WERI-Rb-1 (cell line): ENCODE data around the gene OR2H2.

Experiments used
- DNase-seq: peaks from one replicate; pipeline ENCODE4 v3.0.0-alpha.2; 2020
- H3K27ac ChIP-seq: fragments of 250-450 bp; sonication (Bioruptor Pico); 2 replicates; pipeline ENCODE4 v1.5.1; 2020; ENCODE audit warnings: mild to moderate bottlenecking, moderate library complexity
- H3K27me3 ChIP-seq: fragments of 250-450 bp; sonication (Bioruptor Pico); 2 replicates; pipeline ENCODE4 v1.5.1; 2021; ENCODE audit warnings: mild to moderate bottlenecking, low read depth, moderate library complexity; ENCODE audit not compliant: insufficient read depth, severe bottlenecking
- H3K36me3 ChIP-seq: fragments of 250-450 bp; sonication (Bioruptor Pico); 2 replicates; pipeline ENCODE4 v1.5.1; 2020; ENCODE audit warnings: mild to moderate bottlenecking, moderate library complexity
- H3K4me3 ChIP-seq: 2 replicates; pipeline ENCODE4 v1.5.1; 2011; ENCODE audit warnings: low read depth, mild to moderate bottlenecking, control low read depth, low read length
- H3K9me3 ChIP-seq: fragments of 250-450 bp; sonication (Bioruptor Pico); 2 replicates; pipeline ENCODE4 v1.5.1; 2021; ENCODE audit warnings: mild to moderate bottlenecking, moderate library complexity; ENCODE audit not compliant: severe bottlenecking
- TF ChIP-seq, protein P1 (sequence below): IDR thresholded peaks from 2 replicates; pipeline ENCODE4 v1.5.1; 2011; ENCODE audit warnings: low read depth, mild to moderate bottlenecking, control low read depth, inconsistent platforms, low read length

Gene OR2H2

GRCh38 chr6:29554764-29555163, 30.2 kb upstream of the OR2H2 start:
- Histone ChIP-seq H3K9me3 (peaks cover 25% of the 10 kb centered on the region), H3K27ac (no peak overlapping the region), H3K27me3 (peaks cover 99% of the 10 kb centered on the region), H3K4me3 (no peak overlapping the region), H3K36me3 (no peaks in the 10 kb centered on the region)
- DNase-seq: no peak
- TF ChIP-seq, protein P1, sequence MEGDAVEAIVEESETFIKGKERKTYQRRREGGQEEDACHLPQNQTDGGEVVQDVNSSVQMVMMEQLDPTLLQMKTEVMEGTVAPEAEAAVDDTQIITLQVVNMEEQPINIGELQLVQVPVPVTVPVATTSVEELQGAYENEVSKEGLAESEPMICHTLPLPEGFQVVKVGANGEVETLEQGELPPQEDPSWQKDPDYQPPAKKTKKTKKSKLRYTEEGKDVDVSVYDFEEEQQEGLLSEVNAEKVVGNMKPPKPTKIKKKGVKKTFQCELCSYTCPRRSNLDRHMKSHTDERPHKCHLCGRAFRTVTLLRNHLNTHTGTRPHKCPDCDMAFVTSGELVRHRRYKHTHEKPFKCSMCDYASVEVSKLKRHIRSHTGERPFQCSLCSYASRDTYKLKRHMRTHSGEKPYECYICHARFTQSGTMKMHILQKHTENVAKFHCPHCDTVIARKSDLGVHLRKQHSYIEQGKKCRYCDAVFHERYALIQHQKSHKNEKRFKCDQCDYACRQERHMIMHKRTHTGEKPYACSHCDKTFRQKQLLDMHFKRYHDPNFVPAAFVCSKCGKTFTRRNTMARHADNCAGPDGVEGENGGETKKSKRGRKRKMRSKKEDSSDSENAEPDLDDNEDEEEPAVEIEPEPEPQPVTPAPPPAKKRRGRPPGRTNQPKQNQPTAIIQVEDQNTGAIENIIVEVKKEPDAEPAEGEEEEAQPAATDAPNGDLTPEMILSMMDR: no peak

DNA sequence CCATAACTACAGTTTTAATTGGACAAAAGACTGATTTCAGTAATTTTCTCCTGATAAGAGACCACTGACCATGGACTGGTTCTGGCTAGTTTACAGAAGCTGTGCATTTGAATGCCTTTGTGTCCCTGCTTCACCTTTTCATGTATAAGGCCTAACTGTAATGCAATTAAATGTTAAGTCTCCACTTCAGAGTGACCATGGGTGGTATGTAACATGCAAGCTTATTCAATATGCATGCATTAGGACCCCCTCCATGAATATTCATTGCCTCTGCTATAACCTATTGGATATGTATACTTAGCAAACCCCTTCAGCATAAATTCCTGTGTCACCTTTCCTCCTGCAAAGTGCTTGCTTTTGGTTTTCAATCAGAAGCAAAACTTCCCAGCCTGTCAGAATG, 27.6 kb upstream of the OR2H2 start:
- peaks cover 25% of the 10 kb centered on the region for H3K9me3 ChIP-seq
- no peak overlapping the region for H3K4me3 ChIP-seq
- no peaks in the 10 kb centered on the region for H3K36me3 ChIP-seq
- peaks cover 100% of the 10 kb centered on the region for H3K27me3 ChIP-seq
- DNase-seq: no peak
- H3K27ac ChIP-seq: no peak overlapping the region
- TF ChIP-seq, protein P1: no peak

- Histone ChIP-seq H3K9me3 (peaks cover 15% of the 10 kb centered on the region), H3K4me3 (no peak overlapping the region), H3K36me3 (no peaks in the 10 kb centered on the region), H3K27ac (no peak overlapping the region), H3K27me3 (peaks cover 100% of the 10 kb centered on the region)
- TF ChIP-seq, protein P1: no peak
- no peak for DNase-seq
These were observed 26.4 kb upstream of the OR2H2 start for GRCh38 chr6:29558439-29559079.

GRCh38 chr6:29559524-29560287, 25.2 kb upstream of the OR2H2 start, which contains the start of gene UBD:
TSS of gene UBD (minus strand) at chr6:29559732. CDS start at chr6:29559701, 31 bp downstream.
- Histone ChIP-seq H3K36me3 (no peaks in the 10 kb centered on the region), H3K9me3 (peaks cover 5% of the 10 kb centered on the region), H3K4me3 (no peak within 1 kb of the TSS), H3K27me3 (peaks cover 100% of the 10 kb centered on the region), H3K27ac (no peak within 1 kb of the TSS)
- no peak for DNase-seq
- TF ChIP-seq, protein P1: no peak

DNA sequence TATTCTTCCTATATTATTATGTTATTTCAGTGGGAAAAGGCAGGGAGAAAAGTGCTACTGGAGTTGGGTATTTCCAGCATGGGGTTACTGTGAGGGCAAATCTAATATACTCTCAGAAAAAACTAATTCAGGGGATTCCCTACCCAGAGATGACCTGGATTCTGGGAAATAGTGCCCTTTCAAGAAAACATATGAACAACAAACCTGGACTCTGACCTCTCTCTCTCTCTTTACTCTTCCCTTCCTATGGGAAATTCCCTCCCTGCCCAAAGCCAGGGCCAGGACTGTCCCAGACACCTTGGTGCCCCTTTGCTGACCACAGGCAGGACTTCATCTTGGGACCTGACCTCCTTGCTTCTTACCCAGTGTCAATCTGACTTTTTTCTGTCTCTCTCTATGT, 23.8 kb upstream of the OR2H2 start:
- Histone ChIP-seq H3K36me3 (no peaks in the 10 kb centered on the region), H3K27ac (no peak overlapping the region), H3K9me3 (no peaks in the 10 kb centered on the region), H3K4me3 (no peak overlapping the region), H3K27me3 (peaks cover 100% of the 10 kb centered on the region)
- TF ChIP-seq, protein P1: no peak
- no peak for DNase-seq
